ENCODE results near the gene EML6. TPM values are rescaled to one million over a fixed set of nuclear protein-coding genes. Genes with fewer than 3 reads are reported as not detected.

Gene EML6
- total and polyA plus RNA-seq, 2 of the 13 experiments (the other 11 are each of a cell fraction or from before 2014, with no cell fraction given), result 17.2 to 32.4 TPM

DNA sequence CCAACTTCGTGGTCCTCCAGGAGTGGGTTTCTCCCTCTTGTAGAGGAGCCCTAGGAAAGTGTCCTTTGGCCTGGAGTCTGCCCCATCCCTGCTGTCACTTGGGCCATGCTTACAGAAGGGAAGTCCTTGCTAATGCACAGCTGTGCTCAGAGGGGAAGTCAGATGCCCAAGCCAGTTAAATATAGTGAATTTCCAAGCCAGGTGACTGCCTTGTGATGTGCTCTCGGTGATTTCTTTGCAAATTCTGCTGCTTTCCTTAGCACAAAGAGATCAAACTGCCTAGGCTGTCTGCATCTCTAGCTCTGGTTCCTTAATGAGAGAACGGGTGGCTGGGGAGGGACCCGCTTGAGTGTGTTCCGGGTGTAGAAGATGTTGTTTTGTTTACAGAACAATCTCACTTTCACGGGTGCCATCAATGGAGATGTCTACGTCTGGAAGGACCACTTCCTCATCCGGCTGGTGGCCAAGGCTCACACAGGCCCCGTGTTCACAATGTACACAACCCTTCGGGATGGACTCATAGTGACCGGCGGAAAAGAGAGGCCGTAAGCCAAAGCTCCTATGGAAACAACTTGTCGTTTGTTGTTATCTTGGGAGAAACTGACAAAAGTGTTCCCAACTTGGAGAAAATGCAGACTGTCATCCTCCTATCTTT lies 235.4 kb downstream of the EML6 start:
- Histone ChIP-seq H4K20me1 (ENCODE audit: insufficient read depth, low read length) (no peaks in the 10 kb centered on the region), H3K4me1 (ENCODE audit: insufficient read depth, low read length) (peaks cover 20% of the 10 kb centered on the region), H3K79me2 (ENCODE audit: insufficient read depth, low read length) (no peaks in the 10 kb centered on the region), H3K9me3 (ENCODE audit: low read length) (no peaks in the 10 kb centered on the region), H2AFZ (ENCODE audit: low read length) (no peak overlapping the region), H3K4me3 (replicated peaks in 1 of 3; ENCODE audit: insufficient read depth in 1 of 3, low read depth in 2 of 3, low read length in 3 of 3) (no peak overlapping the region), H3K27ac (ENCODE audit: extremely low read length, insufficient read depth, low read length) (no peak overlapping the region), H3K27me3 (ENCODE audit: control insufficient read depth in 1 of 2, insufficient read depth in 2 of 2, low read length in 2 of 2) (no peaks in the 10 kb centered on the region), H3K36me3 (replicated peaks in 1 of 2; ENCODE audit: control insufficient read depth in 1 of 2, insufficient read depth in 2 of 2, low read length in 2 of 2) (0 out of 5 replicates have a peak, but pooled peaks cover 0 to 1% of the 10 kb centered on the region in 2 experiments), H3K9ac (ENCODE audit: insufficient read depth, low read depth, low read length) (no peak overlapping the region), H3K4me2 (ENCODE audit: low read depth, low read length) (no peak overlapping the region)
- 95% methylated on average over 14 of the region's 14 CpGs for WGBS (ENCODE audit: low lambda C conversion rate)
- TF ChIP-seq ELF3 (CRISPR knock-in tag; IDR thresholded peaks at IDR 0.05) (no peak), NR0B2 (CRISPR knock-in tag; IDR thresholded peaks at IDR 0.05) (no peak), ZNF605 (CRISPR knock-in tag; IDR thresholded peaks at IDR 0.05) (no peak), RXRA (CRISPR knock-in tag; IDR thresholded peaks at IDR 0.05) (no peak), NKX3-1 (CRISPR knock-in tag; IDR thresholded peaks at IDR 0.05) (no peak), ZNF788 (CRISPR knock-in tag; IDR thresholded peaks at IDR 0.05; ENCODE audit: borderline replicate concordance) (no peak), ZNF549 (CRISPR knock-in tag; IDR thresholded peaks at IDR 0.05) (no peak), ZNF558 (CRISPR knock-in tag; IDR thresholded peaks at IDR 0.05; ENCODE audit: borderline replicate concordance) (no peak), ZNF580 (CRISPR knock-in tag; IDR thresholded peaks at IDR 0.05; ENCODE audit: borderline replicate concordance, low read depth) (no peak), IRX3 (CRISPR knock-in tag; IDR thresholded peaks at IDR 0.05; ENCODE audit: borderline replicate concordance, low read depth) (no peak), RARA (CRISPR knock-in tag; IDR thresholded peaks at IDR 0.05) (no peak), HNRNPUL1 (IDR thresholded peaks at IDR 0.05; ENCODE audit: low read depth, low read length) (no peak), CENPT (CRISPR knock-in tag; IDR thresholded peaks at IDR 0.05; ENCODE audit: low read depth) (no peak), ZSCAN20 (CRISPR knock-in tag; IDR thresholded peaks at IDR 0.05; ENCODE audit: borderline replicate concordance) (no peak), CENPX (CRISPR knock-in tag; IDR thresholded peaks at IDR 0.05) (no peak), ZBTB1 (CRISPR knock-in tag; IDR thresholded peaks at IDR 0.05; ENCODE audit: borderline replicate concordance) (no peak)
- TF ChIP-seq, protein P1, sequence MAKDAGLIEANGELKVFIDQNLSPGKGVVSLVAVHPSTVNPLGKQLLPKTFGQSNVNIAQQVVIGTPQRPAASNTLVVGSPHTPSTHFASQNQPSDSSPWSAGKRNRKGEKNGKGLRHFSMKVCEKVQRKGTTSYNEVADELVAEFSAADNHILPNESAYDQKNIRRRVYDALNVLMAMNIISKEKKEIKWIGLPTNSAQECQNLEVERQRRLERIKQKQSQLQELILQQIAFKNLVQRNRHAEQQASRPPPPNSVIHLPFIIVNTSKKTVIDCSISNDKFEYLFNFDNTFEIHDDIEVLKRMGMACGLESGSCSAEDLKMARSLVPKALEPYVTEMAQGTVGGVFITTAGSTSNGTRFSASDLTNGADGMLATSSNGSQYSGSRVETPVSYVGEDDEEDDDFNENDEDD (CRISPR knock-in tag; IDR thresholded peaks at IDR 0.05; ENCODE audit: borderline replicate concordance), result no peak
- TF ChIP-seq, protein P2, sequence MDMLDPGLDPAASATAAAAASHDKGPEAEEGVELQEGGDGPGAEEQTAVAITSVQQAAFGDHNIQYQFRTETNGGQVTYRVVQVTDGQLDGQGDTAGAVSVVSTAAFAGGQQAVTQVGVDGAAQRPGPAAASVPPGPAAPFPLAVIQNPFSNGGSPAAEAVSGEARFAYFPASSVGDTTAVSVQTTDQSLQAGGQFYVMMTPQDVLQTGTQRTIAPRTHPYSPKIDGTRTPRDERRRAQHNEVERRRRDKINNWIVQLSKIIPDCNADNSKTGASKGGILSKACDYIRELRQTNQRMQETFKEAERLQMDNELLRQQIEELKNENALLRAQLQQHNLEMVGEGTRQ (IDR thresholded peaks at IDR 0.05; ENCODE audit: low read depth, low read length), result no peak
- TF ChIP-seq, protein P2 (CRISPR knock-in tag; IDR thresholded peaks at IDR 0.05; ENCODE audit: borderline replicate concordance), result no peak
- ChIA-PET POLR2A (no interaction called here), CTCF (ENCODE audit: low intra/inter-chr PET ratio, low total read pairs) (no interaction called here)
- BruUV-seq (replicated peaks), result no TSS peak
- ATAC-seq (no peak), DNase-seq (ENCODE audit: low spot score) (no peak), FAIRE-seq (no peak)
- in situ Hi-C loops (cut with HindIII; ENCODE audit: extremely low pct_ligation_motif_present, low pct_unique_long_range_greater_than_20kb), result no loop called here
- intact Hi-C loops (cut with micrococcal nuclease; ENCODE audit: unreplicated experiment), result no loop called here
